ENCODE results near the gene CORO7.

DNA sequence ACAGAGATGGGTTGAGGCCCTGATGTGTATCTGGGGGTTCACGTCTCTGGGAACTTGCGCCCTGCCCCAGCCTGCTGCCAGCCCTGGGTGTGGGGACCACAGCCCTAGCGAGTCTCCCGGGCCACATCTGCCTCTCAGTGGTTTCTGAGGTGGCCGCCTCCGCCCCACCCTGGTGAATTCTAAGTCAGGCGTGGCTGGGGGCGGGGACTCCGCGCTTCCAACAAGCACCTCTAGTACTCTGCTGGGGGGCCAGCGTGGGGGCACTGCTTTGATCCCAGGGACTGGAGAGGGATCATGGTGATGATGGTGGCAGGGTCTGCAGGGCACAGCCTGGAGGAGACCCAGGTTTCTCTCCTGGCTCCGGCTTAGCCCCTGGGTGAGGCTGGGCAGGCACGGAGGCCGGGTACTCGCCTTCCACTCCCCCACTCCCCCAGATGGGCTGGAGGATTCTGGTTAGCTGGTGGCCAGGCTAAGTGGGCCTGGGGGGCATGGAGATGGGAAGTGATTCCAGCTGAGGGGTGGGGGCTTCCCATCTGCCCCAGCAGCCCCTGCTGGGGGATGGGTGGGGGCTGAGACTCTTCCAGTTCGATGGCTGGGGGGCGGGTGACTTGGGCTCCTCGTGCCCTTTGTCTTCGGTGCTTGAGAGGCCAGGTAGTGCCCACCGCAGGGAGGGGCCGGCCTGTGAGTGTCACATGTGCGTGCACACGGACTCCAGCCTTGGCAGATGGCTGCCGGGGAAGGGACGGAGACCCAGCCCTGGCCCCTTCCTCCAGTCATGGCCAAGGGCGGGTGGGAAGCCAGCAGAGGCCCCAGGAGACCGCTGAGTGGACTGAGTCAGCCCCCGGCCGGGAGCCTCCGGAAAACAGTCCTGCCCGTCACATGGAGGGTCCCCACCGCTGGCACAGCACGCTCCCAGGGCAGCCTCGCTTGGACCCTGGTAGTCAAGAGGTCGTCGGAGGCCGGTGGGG is 96.7 kb downstream of the CORO7 start:
- TF ChIP-seq, protein P1, sequence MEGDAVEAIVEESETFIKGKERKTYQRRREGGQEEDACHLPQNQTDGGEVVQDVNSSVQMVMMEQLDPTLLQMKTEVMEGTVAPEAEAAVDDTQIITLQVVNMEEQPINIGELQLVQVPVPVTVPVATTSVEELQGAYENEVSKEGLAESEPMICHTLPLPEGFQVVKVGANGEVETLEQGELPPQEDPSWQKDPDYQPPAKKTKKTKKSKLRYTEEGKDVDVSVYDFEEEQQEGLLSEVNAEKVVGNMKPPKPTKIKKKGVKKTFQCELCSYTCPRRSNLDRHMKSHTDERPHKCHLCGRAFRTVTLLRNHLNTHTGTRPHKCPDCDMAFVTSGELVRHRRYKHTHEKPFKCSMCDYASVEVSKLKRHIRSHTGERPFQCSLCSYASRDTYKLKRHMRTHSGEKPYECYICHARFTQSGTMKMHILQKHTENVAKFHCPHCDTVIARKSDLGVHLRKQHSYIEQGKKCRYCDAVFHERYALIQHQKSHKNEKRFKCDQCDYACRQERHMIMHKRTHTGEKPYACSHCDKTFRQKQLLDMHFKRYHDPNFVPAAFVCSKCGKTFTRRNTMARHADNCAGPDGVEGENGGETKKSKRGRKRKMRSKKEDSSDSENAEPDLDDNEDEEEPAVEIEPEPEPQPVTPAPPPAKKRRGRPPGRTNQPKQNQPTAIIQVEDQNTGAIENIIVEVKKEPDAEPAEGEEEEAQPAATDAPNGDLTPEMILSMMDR (IDR thresholded peaks at IDR 0.05): no peak
- no peak for TF ChIP-seq POLR2A (IDR thresholded peaks at IDR 0.05)
